ENCODE data around the gene FAHD2A. TPM values are rescaled to one million over a fixed set of nuclear protein-coding genes. Genes with fewer than 3 reads are reported as not detected.

The FAHD2A gene
- total RNA-seq, 1 donor from 2014 or later, result 40.4 TPM

DNA sequence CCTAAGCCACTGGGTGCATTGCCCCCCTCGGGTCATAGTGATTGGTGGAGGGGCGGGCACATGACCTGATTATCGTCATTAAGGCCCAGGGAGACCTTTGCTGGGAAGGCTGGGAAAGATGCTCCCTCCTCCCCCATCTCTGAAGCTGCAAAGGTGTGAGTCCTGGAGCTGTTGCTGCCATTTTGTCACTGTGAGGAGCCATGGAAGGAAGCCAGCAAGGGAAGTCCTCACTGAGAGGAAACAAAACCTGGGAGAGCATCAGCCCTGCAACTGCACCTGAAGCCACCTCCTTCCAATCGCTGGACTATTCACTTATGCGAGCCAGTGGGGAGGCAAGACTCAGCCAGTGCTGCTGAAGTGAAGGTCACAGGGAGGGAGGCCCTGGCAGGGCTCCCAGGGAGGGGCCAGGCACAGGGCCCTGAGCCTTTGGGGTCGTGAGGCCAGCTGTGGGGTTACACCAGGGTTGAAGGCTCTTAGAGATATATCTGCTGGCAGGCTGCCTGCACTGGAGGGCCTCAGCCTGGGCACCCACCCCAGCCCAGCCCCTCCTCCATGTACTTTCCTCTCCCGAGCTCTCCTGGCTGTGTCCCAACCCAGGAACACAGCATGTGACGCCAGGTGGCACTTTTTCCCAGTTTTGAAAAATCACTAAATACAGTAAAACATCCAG lies 10.7 kb upstream of the FAHD2A start:
- H3K36me3 Mint-ChIP-seq (ENCODE audit: unreplicated experiment), result no peaks in the 10 kb centered on the region
- H3K27ac Mint-ChIP-seq (ENCODE audit: unreplicated experiment), result no peak overlapping the region
- no peaks in the 10 kb centered on the region for H3K9me3 Mint-ChIP-seq (ENCODE audit: unreplicated experiment)
- H3K4me3 Mint-ChIP-seq (ENCODE audit: unreplicated experiment), result no peak overlapping the region
- DNase-seq (ENCODE audit: extremely low spot score, unreplicated experiment), result no peak
- peaks cover 2% of the 10 kb centered on the region for H3K27me3 Mint-ChIP-seq (ENCODE audit: unreplicated experiment)
- H3K4me1 Mint-ChIP-seq (ENCODE audit: unreplicated experiment), result no peaks in the 10 kb centered on the region
- TF ChIP-seq, protein P1, sequence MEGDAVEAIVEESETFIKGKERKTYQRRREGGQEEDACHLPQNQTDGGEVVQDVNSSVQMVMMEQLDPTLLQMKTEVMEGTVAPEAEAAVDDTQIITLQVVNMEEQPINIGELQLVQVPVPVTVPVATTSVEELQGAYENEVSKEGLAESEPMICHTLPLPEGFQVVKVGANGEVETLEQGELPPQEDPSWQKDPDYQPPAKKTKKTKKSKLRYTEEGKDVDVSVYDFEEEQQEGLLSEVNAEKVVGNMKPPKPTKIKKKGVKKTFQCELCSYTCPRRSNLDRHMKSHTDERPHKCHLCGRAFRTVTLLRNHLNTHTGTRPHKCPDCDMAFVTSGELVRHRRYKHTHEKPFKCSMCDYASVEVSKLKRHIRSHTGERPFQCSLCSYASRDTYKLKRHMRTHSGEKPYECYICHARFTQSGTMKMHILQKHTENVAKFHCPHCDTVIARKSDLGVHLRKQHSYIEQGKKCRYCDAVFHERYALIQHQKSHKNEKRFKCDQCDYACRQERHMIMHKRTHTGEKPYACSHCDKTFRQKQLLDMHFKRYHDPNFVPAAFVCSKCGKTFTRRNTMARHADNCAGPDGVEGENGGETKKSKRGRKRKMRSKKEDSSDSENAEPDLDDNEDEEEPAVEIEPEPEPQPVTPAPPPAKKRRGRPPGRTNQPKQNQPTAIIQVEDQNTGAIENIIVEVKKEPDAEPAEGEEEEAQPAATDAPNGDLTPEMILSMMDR (IDR thresholded peaks at IDR 0.05), result no peak

- Mint-ChIP-seq H3K27me3 (ENCODE audit: unreplicated experiment) (peaks cover 2% of the 10 kb centered on the region), H3K4me3 (ENCODE audit: unreplicated experiment) (no peak overlapping the region)
Measured at GRCh38 chr2:95392320-95392719, 10.2 kb upstream of the FAHD2A start.

GRCh38 chr2:95392730-95393455 lies 9.6 kb upstream of the FAHD2A start:
- no peaks in the 10 kb centered on the region for H3K9me3 Mint-ChIP-seq (ENCODE audit: unreplicated experiment)
- H3K27me3 Mint-ChIP-seq (ENCODE audit: unreplicated experiment), result peaks cover under 1% of the 10 kb centered on the region
- no peak overlapping the region for H3K4me3 Mint-ChIP-seq (ENCODE audit: unreplicated experiment)
- DNase-seq (ENCODE audit: extremely low spot score, unreplicated experiment), result no peak
- no peaks in the 10 kb centered on the region for H3K36me3 Mint-ChIP-seq (ENCODE audit: unreplicated experiment)
- no peak overlapping the region for H3K27ac Mint-ChIP-seq (ENCODE audit: unreplicated experiment)
- no peaks in the 10 kb centered on the region for H3K4me1 Mint-ChIP-seq (ENCODE audit: unreplicated experiment)
- TF ChIP-seq, protein P1 (IDR thresholded peaks at IDR 0.05), result no peak

More at GRCh38 chr2:95392320-95392719, 10.2 kb upstream of the FAHD2A start:
- Mint-ChIP-seq H3K4me1 (ENCODE audit: unreplicated experiment) (no peaks in the 10 kb centered on the region), H3K9me3 (ENCODE audit: unreplicated experiment) (no peaks in the 10 kb centered on the region), H3K27ac (ENCODE audit: unreplicated experiment) (no peak overlapping the region), H3K36me3 (ENCODE audit: unreplicated experiment) (no peaks in the 10 kb centered on the region)
- TF ChIP-seq, protein P1 (IDR thresholded peaks at IDR 0.05), result no peak
- DNase-seq (ENCODE audit: extremely low spot score, unreplicated experiment), result no peak

DNA sequence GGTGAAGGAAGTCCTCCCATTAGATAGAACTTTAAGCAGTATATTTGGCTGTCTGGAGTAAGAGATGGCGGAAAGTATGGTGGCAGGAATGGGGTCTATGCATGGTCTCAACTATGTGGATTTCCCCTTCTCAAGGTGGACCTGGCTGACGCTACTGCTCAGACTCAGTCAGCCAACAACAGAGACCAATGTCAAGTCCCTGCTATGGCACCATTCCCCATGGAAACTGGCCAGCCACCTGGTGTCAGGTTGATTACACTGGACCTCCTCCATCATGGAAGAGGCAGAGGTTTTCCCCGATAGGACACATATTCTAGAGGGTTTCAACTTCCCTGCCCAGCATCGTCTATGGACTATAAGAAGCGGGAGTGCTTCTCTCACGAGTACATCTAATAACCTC lies 8.6 kb upstream of the FAHD2A start:
- no peak overlapping the region for H3K4me3 Mint-ChIP-seq (ENCODE audit: unreplicated experiment)
- H3K27me3 Mint-ChIP-seq (ENCODE audit: unreplicated experiment), result no peaks in the 10 kb centered on the region
- no peak overlapping the region for H3K27ac Mint-ChIP-seq (ENCODE audit: unreplicated experiment)
- no peak for DNase-seq (ENCODE audit: extremely low spot score, unreplicated experiment)
- H3K9me3 Mint-ChIP-seq (ENCODE audit: unreplicated experiment), result no peaks in the 10 kb centered on the region
- TF ChIP-seq, protein P1 (IDR thresholded peaks at IDR 0.05), result no peak
- no peaks in the 10 kb centered on the region for H3K4me1 Mint-ChIP-seq (ENCODE audit: unreplicated experiment)
- H3K36me3 Mint-ChIP-seq (ENCODE audit: unreplicated experiment), result no peaks in the 10 kb centered on the region

GRCh38 chr2:95399061-95399460 lies 3.4 kb upstream of the FAHD2A start:
- Mint-ChIP-seq H3K27me3 (ENCODE audit: unreplicated experiment) (no peaks in the 10 kb centered on the region), H3K27ac (ENCODE audit: unreplicated experiment) (no peak overlapping the region), H3K4me1 (ENCODE audit: unreplicated experiment) (peaks cover 26% of the 10 kb centered on the region), H3K4me3 (ENCODE audit: unreplicated experiment) (no peak overlapping the region), H3K9me3 (ENCODE audit: unreplicated experiment) (no peaks in the 10 kb centered on the region), H3K36me3 (ENCODE audit: unreplicated experiment) (no peaks in the 10 kb centered on the region)
- TF ChIP-seq, protein P1 (IDR thresholded peaks at IDR 0.05), result no peak
- DNase-seq (ENCODE audit: extremely low spot score, unreplicated experiment), result no peak

Measured in osteocyte (in vitro differentiated cells).